ENCODE data around the gene SLC11A1.

SLC11A1 gene

DNA sequence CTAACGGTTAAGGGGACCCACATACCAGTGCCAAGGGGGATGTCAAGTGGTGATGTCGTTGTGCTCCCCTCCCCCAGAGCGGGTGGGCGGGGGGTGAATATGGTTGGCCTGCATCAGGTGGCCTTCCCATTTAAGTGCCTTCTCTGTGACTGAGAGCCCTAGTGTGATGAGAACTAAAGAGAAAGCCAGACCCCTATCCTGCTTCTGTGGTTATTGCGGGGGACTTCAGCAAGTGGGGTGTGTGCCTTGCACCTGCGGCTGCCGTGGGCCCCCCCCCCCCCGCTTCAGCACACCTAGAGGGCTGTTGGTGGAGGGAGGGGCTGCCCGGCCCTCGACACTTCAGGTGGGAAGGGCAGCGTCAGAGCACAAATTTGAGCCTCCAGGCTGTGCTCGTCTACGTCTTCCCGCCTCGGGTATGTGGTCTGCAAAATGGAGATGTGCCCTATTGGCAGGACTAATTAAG, 23.7 kb downstream of the SLC11A1 start:
- DNase-seq = no peak

GRCh38 chr2:218406209-218406948, 24.3 kb downstream of the SLC11A1 start:
- peak; percentile 89 for DNase-seq

GRCh38 chr2:218406949-218407618, 25.0 kb downstream of the SLC11A1 start:
- DNase-seq = no peak

- no peak for DNase-seq
Observed at GRCh38 chr2:218407717-218408116, 25.6 kb downstream of the SLC11A1 start.

DNA sequence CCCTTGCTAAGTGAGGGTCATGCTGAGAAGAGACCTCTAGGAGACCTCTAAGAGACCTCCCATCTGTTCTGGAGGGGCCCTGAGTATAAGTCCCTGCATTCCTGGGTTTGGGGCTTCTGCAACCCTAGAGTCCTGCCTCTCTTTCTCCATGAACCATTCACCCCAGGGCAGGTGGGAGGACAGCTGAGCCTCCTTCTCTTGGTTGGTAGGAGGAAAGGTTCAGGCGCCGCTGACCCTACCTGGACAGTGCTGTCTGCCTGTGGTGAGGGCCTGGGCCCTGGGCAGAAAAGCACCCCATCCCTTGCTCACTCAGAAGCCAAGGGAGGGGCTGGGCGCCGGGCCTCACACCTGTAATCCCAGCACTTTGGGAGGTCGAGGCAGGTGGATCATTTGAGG, 36.2 kb downstream of the SLC11A1 start:
- no peak for DNase-seq

DNA sequence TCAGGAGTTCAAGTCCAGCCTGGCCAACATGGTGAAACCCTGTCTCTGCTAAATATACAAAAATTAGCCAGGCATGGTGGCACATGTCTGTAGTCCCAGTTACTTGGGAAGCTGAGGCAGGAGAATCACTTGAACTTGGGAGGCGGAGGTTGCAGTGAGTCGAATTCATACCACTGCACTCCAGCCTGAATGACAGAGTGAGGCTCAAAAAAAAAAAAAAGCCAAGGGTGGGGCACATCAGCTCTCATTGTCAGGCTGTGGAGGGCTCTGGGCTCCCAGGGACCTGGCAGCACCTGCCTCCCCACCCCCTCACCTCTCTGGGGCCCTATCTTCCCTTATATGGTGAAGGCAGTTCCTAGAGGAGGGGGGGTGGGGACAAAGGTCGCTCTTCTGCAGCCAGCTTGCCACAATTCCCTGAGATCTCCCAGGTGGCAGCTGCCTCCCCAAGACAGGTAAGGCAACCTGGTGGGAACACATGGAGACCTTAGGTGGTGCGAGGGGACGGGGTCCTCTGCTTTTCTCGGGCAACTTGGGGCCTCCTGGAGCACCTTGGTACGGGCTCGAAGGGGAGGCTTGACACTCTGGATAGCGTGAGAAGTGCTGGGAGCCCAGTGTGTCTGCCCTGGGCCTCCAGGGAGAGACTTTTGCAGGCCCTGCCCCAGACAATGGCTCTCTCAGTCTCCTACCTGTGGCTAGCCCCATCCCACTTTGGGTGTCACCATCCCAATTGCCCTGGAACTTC, 36.8 kb downstream of the SLC11A1 start, which contains the start of gene VIL1:
TSS of gene VIL1 (plus strand) at position 407 of the 742 bp plus-strand sequence. CDS start 4,656 bp downstream, outside the sequence.
- no peak for DNase-seq

- no peak for DNase-seq
Observed at GRCh38 chr2:218419630-218420216, 37.6 kb downstream of the SLC11A1 start.

DNA sequence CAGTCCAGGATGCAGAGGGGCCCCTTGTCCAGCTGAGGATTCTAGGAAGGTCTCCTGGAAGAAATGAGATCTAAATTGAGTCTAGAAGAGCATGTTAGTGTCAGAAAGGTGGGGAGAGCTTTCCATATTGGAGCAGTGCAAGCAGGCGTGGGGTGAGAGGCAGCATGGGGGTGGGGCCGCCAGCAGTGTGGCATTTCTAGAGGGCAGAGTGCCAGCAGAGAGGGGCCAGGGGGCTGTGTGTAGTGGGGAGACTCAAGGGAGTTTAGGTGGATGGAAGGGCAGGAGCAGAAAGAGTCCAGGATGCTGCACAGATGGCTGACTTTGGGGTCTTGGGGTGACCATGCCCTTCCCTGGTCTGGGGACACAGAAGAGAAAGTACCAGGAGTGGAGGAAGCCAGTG, 39.0 kb downstream of the SLC11A1 start:
- DNase-seq = no peak

- no peak for DNase-seq
Observed at GRCh38 chr2:218422403-218423086, 40.5 kb downstream of the SLC11A1 start.

DNA sequence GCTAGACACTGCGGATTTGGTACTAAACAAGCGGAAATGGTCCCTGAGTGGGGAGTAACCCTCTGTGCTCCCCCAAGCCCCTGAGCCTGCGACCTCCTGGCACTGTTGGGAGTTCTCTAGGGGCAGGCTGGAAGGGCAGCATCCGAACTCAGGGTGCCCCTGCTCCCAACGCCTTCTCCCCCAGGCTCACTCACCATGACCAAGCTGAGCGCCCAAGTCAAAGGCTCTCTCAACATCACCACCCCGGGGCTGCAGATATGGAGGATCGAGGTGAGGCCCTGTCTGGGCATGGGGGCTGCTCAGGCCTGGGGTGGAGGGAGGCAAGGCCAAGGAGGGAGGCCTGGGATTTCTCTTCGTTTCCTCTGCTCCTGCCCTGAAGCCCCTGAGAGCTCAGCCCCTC, 41.5 kb downstream of the SLC11A1 start:
- no peak for DNase-seq

GRCh38 chr2:218425531-218425930, 43.5 kb downstream of the SLC11A1 start:
- no peak for DNase-seq

- DNase-seq = no peak
Observed at GRCh38 chr2:218427741-218428140, 45.7 kb downstream of the SLC11A1 start.

DNA sequence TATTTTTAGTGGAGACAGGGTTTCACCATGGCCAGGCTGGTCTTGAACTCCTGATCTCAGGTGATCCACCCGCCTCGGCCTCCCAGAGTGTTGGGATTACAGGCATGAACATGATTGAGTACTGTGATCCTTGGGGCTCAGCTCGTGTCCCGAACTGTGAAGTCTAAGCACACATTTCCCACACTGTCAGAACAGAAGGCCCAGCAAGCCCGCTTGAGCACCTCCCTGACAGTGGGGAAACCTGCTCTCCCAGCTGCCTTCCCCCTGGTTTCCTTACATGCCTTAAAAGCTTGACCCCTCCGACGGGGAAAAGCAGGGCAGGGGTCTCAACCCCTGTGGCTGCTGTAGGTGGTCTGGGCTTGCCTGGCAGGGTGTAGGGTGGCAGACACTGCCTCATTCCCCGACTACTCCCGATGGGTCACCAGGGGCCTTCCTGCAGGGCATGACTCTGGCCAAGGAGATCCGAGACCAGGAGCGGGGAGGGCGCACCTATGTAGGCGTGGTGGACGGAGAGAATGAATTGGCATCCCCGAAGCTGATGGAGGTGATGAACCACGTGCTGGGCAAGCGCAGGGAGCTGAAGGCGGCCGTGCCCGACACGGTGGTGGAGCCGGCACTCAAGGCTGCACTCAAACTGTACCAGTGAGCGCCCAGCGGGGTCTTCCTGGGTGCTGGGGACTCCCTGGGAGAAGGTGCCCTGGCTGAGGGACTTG, 46.9 kb downstream of the SLC11A1 start:
- DNase-seq = no peak

DNA sequence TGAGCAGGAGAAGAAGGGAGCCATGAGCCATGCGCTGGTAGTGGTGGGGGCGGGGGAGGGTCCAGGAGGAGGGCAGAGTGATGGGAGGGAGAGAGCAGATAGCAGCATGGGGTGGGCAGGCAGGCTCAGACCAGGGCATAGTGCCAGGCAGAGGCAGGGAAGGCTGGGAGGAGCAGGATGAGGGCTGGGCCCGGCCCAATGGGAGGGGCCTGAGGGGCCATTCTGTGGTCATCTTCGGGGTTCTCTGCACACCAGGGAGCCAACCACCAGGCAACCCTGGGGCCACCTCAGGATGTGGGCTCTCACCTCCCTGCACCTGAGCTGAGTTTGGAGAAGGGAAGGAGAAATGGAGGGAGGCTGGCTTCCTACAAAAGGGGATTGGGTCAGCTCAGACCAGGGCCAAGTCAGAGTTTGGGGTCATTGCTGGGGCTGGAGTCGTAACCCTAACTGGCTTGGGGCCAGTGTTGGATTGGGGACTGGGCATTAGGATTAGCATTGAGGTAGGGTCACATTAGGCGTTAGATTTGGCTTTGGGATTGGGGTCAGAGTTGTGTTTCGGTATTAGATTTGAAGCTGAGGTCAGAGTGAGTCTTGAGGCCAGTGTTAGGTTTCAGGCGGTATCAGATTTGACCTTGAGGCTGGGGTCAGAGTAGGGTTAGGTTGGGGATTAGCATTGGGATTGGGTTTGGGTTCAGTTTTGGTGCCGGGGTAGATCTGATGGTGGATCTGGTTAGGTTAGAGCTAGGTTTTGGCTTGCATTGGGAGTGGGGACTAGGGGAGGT, 48.0 kb downstream of the SLC11A1 start:
- DNase-seq = no peak

DNA sequence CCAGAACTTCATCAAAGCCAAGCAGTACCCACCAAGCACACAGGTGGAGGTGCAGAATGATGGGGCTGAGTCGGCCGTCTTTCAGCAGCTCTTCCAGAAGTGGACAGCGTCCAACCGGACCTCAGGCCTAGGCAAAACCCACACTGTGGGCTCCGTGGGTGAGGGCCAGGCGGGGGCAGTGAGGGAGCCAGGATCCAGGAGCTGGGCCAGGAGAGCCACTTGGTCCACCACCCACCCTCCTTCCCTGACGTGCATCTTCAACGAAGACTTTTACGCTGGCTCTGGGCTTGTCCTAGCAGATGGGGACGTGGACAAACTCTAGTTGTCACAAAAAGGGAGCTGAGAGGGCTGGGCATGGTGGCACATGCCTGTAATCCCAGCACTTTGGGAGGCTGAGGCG, 48.6 kb downstream of the SLC11A1 start:
- no peak for DNase-seq

DNA sequence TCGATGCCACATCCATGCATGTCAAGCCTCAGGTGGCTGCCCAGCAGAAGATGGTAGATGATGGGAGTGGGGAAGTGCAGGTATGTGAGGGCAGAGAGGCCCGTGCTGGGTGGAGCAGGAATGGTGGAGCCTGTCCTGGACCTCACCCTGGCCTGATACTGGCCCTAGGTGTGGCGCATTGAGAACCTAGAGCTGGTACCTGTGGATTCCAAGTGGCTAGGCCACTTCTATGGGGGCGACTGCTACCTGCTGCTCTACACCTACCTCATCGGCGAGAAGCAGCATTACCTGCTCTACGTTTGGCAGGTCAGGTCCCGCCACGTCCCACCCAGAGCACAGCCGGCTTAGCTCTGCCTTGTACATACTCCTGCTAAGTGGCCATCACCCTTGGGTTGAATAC, 49.8 kb downstream of the SLC11A1 start:
- no peak for DNase-seq

DNA sequence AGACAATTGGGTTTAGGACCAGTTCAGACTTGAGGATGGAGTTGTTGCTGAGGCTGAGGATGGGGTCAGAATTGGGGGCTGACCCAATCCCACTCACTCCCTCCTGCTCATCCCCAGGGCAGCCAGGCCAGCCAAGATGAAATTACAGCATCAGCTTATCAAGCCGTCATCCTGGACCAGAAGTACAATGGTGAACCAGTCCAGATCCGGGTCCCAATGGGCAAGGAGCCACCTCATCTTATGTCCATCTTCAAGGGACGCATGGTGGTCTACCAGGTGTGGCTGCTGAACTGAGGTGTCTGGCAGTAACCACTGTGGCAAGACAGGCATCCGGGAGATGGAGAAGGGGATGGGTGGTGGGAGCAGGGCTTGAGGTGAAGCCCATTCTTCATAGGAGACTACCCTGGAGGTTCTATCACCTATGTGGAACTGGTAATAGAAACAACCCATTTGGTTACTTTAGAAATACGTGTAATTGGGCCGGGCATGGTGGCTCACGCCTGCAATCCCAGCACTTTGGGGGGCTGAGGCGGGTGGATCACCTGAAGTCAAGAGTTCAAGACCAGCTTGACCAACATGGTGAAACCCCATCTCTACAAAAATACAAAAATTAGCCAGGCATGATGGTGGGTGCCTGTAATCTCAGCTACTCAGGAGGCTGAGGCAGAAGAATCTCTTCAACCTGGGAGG, 50.7 kb downstream of the SLC11A1 start:
- DNase-seq = no peak

GRCh38 chr2:218434456-218434855, 52.4 kb downstream of the SLC11A1 start:
- DNase-seq = no peak

DNA sequence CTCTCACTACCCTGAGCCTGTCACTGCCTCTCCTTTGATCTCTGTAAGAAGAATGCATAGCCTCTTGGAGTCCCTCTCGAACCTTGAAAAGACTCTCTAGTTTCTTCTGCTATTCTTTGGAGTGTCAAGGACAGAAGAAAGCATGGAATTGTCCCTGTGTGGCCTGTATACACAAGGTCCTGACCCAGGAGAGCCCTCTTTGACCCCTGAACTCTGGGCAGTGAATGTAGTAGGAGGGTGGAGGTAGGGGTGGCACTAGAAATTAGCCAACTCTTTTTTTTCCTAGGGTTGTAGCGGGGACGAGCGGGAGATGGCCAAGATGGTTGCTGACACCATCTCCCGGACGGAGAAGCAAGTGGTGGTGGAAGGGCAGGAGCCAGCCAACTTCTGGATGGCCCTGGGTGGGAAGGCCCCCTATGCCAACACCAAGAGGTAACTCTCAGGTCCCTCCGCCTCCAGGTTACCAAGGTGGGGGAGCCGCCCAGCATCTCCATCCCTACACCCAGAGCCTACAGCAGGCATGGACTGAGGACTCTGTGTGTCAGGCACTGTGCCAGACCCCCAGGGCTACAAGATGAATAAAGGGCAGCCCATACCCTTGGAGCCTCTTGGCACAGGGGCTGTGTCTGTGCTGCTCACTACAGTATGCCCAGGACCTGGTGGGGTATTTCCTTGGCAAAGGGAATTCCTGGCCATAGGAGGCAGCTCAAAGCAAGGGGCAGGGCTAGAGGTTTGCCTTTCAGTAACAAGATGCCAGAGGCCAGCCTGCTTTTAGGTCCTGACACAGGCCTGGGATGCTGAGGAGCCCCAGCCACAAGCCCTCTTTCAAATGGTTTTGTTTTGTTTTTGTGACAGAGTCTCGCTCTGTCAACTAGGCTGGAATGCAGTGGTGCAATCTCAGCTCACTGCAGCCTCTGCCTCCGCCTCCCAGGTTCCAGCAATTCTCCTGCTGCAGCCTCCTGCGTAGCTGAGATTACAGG, 53.2 kb downstream of the SLC11A1 start:
- DNase-seq = no peak

All from GOT3 (cell line).